ENCODE measurements around the gene DCTPP1. TPM values are rescaled to one million over a fixed set of nuclear protein-coding genes. Genes with fewer than 3 reads are reported as not detected.

The DCTPP1 gene
- total and polyA plus RNA-seq, 2 experiments from 2014 or later: 43.0 to 85.2 TPM

DNA sequence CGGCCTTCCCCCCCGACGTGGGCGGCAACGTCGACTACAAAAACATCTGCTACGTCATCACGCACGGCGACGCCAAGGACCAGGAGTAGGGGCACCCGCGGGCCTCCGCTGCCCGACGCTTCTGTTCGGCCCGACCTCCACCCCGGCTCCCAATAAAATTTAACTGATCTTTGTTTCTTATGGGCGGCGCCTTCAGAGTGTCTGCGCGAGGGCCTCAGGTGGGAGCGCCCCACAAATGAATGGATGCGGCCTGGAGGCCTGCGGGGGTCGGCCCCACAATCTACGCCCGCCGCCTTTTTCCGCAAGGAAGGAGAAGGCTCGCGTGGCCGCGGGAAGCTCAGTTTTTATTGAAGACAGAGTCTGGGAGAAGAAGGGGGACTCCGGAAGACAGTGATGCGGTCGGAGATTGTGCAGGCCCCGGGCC is 52.0 kb downstream of the DCTPP1 start:
- H3K4me1 ChIP-seq (ENCODE audit: low read depth): peaks cover 9% of the 10 kb centered on the region
- no peaks in the 10 kb centered on the region for H3K36me3 ChIP-seq
- peak; percentile 86 to 95 for DNase-seq (ENCODE audit: low read depth in 1 of 2, low spot score in 1 of 2)
- no peaks in the 10 kb centered on the region for H3K9me3 ChIP-seq (ENCODE audit: low read depth)
- no peaks in the 10 kb centered on the region for H3K27me3 ChIP-seq
- H3K27ac ChIP-seq: peak overlapping the region; percentile 98
- TF ChIP-seq, protein P1, sequence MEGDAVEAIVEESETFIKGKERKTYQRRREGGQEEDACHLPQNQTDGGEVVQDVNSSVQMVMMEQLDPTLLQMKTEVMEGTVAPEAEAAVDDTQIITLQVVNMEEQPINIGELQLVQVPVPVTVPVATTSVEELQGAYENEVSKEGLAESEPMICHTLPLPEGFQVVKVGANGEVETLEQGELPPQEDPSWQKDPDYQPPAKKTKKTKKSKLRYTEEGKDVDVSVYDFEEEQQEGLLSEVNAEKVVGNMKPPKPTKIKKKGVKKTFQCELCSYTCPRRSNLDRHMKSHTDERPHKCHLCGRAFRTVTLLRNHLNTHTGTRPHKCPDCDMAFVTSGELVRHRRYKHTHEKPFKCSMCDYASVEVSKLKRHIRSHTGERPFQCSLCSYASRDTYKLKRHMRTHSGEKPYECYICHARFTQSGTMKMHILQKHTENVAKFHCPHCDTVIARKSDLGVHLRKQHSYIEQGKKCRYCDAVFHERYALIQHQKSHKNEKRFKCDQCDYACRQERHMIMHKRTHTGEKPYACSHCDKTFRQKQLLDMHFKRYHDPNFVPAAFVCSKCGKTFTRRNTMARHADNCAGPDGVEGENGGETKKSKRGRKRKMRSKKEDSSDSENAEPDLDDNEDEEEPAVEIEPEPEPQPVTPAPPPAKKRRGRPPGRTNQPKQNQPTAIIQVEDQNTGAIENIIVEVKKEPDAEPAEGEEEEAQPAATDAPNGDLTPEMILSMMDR (IDR thresholded peaks at IDR 0.05; ENCODE audit: low read depth, low read length): no peak
- peak overlapping the region; percentile 60 for H3K4me3 ChIP-seq

DNA sequence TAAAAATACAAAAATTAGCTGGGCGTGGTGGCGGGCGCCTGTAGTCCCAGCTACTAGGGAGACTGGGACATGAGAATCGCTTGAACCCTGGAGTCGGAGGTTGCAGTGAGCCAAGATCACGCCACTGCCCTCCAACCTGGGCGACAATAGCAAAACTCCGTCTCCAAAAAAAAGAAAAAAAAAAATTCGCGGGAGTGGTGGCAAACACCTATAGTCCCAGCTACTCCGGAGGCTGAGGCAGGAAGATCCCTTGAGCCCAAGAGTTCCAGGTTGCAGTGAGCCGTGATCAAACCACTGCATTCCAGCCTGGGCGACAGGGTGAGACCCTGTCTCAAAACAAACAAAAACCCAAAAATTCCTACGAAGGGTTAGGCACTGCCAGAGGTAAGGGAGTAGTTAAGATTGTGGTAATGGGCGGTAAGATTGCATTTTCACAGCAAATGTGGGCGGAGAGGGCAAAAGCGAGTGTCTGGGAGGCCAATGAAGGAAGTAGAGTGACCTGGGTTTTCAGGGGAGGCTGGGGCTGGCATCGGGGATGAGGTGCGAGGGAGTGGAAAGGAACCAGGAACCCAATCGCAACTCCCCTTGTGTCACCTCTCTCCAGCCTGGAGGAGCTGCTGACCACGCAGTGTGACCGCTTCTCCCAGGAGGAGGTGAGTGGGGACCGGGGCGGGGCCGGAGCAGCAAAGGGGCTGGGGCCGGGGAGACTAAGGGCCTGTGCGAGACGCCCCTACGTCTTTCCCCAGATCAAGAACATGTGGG is 52.6 kb downstream of the DCTPP1 start:
- Histone ChIP-seq H3K36me3 (no peaks in the 10 kb centered on the region), H3K9me3 (ENCODE audit: low read depth) (no peaks in the 10 kb centered on the region), H3K4me1 (ENCODE audit: low read depth) (peaks cover 15% of the 10 kb centered on the region), H3K27me3 (no peaks in the 10 kb centered on the region), H3K4me3 (no peak overlapping the region), H3K27ac (peak overlapping the region; percentile 98)
- no peak for DNase-seq (ENCODE audit: low read depth in 1 of 2, low spot score in 1 of 2)
- TF ChIP-seq, protein P1 (IDR thresholded peaks at IDR 0.05; ENCODE audit: low read depth, low read length): no peak

DNA sequence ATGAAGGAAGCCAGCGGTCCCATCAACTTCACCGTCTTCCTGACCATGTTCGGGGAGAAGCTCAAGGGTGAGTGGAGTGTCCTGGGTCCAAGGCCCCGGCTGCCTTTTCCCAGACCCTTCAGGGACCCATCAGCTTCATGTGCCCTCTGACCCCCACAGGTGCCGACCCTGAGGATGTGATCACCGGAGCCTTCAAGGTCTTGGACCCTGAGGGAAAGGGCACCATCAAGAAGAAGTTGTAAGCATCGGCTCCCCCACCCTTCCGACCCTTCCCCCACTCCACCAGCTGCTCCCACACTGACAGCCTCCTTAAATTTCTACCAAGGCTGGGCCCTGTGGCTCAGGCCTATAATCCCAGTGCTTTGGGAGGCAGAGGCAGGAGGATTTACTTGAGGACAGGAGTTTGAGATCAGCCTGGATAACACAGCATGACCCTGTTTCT is 53.3 kb downstream of the DCTPP1 start:
- no peak for DNase-seq (ENCODE audit: low read depth in 1 of 2, low spot score in 1 of 2)
- H3K27ac ChIP-seq: peak overlapping the region; percentile 98
- no peaks in the 10 kb centered on the region for H3K27me3 ChIP-seq
- no peak overlapping the region for H3K4me3 ChIP-seq
- peaks cover 23% of the 10 kb centered on the region for H3K4me1 ChIP-seq (ENCODE audit: low read depth)
- TF ChIP-seq, protein P1 (IDR thresholded peaks at IDR 0.05; ENCODE audit: low read depth, low read length): no peak
- H3K36me3 ChIP-seq: no peaks in the 10 kb centered on the region
- H3K9me3 ChIP-seq (ENCODE audit: low read depth): no peaks in the 10 kb centered on the region

DNA sequence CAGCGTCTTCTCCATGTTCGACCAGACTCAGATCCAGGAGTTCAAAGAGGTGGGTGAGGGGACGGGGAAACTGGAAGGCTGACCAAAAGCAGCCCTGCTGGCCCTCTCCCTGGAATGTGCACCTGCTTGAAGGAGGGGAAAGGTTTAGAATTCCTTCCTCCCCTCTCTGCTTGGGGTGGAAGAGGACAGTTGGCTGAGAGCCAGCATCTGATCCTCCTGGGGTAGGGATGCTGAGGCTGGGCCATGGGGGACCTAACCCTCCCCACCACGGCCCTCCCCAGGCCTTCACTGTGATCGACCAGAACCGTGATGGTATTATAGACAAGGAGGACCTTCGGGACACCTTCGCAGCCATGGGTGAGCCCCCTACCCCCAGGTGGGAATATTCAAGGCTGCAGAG is 54.0 kb downstream of the DCTPP1 start:
- Histone ChIP-seq H3K27ac (no peak overlapping the region), H3K9me3 (ENCODE audit: low read depth) (no peaks in the 10 kb centered on the region), H3K36me3 (no peaks in the 10 kb centered on the region), H3K27me3 (no peaks in the 10 kb centered on the region), H3K4me1 (ENCODE audit: low read depth) (peaks cover 25% of the 10 kb centered on the region), H3K4me3 (no peak overlapping the region)
- TF ChIP-seq, protein P1 (IDR thresholded peaks at IDR 0.05; ENCODE audit: low read depth, low read length): no peak
- no peak for DNase-seq (ENCODE audit: low read depth in 1 of 2, low spot score in 1 of 2)

DNA sequence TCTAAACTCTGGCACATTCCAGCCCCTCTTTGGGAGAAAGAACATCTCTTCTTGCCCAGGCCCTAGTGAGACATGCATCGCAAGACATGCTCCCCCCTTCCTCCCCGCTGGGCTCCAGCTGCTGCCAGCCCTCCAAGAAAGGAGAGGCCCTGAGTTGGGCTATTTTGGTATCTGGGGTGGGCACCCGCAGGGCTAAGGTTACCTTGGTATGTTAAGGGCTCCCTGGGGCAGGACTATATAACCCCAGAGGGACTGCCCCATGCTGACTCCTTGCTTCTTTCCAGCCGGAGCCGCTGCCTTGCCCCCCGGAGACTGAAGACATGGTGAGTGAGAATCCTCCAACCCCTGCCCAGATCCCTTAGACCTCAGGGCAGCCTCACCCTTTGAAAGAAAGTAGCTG is 55.3 kb downstream of the DCTPP1 start, which contains the start of gene MYL11:
Gene MYL11 (plus strand): TSS at position 265 of the 400 bp plus-strand sequence. CDS start 56 bp downstream, at position 321.
- Histone ChIP-seq H3K36me3 (no peaks in the 10 kb centered on the region), H3K4me1 (ENCODE audit: low read depth) (peaks cover 25% of the 10 kb centered on the region), H3K27me3 (no peaks in the 10 kb centered on the region), H3K9me3 (ENCODE audit: low read depth) (no peaks in the 10 kb centered on the region), H3K4me3 (no peak within 1 kb of the TSS), H3K27ac (no peak within 1 kb of the TSS)
- DNase-seq (ENCODE audit: low read depth in 1 of 2, low spot score in 1 of 2): no peak
- TF ChIP-seq, protein P1 (IDR thresholded peaks at IDR 0.05; ENCODE audit: low read depth, low read length): no peak

Other genes with a start within 250 kb of the DCTPP1 start
- gene CORO1A, start 246.4 kb downstream of the DCTPP1 start, total RNA-seq: 0.92 and 3.2 TPM in 2 replicates
- gene CORO1A, start 246.4 kb downstream of the DCTPP1 start, polyA plus RNA-seq: 2.0 and 3.4 TPM in 2 replicates
- gene BOLA2B, start 236.4 kb downstream of the DCTPP1 start, total RNA-seq: 254 and 290 TPM in 2 replicates
- 89.4 and 146 TPM in 2 replicates for gene BOLA2B, start 236.4 kb downstream of the DCTPP1 start, polyA plus RNA-seq
- gene SLX1A, start 236.2 kb downstream of the DCTPP1 start, total RNA-seq: 61.6 and 76.1 TPM in 2 replicates
- gene SLX1A, start 236.2 kb downstream of the DCTPP1 start, polyA plus RNA-seq: 67.3 and 85.1 TPM in 2 replicates
- 3.7 and 4.2 TPM in 2 replicates for gene SULT1A3, start 230.8 kb downstream of the DCTPP1 start, total RNA-seq
- gene SULT1A3, start 230.8 kb downstream of the DCTPP1 start, polyA plus RNA-seq: 7.7 and 17.1 TPM in 2 replicates
- 0.07 and 3.2 TPM in 2 replicates for gene NPIPB13, start 181.6 kb downstream of the DCTPP1 start, total RNA-seq
- gene NPIPB13, start 181.6 kb downstream of the DCTPP1 start, polyA plus RNA-seq: 4.1 and 5.3 TPM in 2 replicates
- 56.7 and 63.1 TPM in 2 replicates for gene CD2BP2, start 74.7 kb downstream of the DCTPP1 start, total RNA-seq
- gene CD2BP2, start 74.7 kb downstream of the DCTPP1 start, polyA plus RNA-seq: 47.2 TPM in 2 replicates
- gene TBC1D10B, start 59.5 kb downstream of the DCTPP1 start, total RNA-seq: 50.7 and 58.4 TPM in 2 replicates
- gene TBC1D10B, start 59.5 kb downstream of the DCTPP1 start, polyA plus RNA-seq: 39.9 and 51.3 TPM in 2 replicates
- gene MYL11, start 55.2 kb downstream of the DCTPP1 start, total RNA-seq: 1.5 TPM in 1 of 2 replicates, not detected in the other
- 0.69 and 5.5 TPM in 2 replicates for gene MYL11, start 55.2 kb downstream of the DCTPP1 start, polyA plus RNA-seq
- gene SEPTIN1, start 47.5 kb downstream of the DCTPP1 start, total RNA-seq: 0.92 and 0.95 TPM in 2 replicates
- 8.7 and 11.9 TPM in 2 replicates for gene SEPTIN1, start 47.5 kb downstream of the DCTPP1 start, polyA plus RNA-seq
- 29.5 and 32.3 TPM in 2 replicates for gene ZNF48, start 34.6 kb downstream of the DCTPP1 start, total RNA-seq
- gene ZNF48, start 34.6 kb downstream of the DCTPP1 start, polyA plus RNA-seq: 12.5 and 20.8 TPM in 2 replicates
- 29.1 and 31.5 TPM in 2 replicates for gene ZNF771, start 22.4 kb downstream of the DCTPP1 start, total RNA-seq
- gene ZNF771, start 22.4 kb downstream of the DCTPP1 start, polyA plus RNA-seq: 26.5 and 36.1 TPM in 2 replicates
- 14.0 and 19.6 TPM in 2 replicates for gene SEPHS2, start 15.8 kb upstream of the DCTPP1 start, total RNA-seq
- 51.9 and 55.3 TPM in 2 replicates for gene SEPHS2, start 15.8 kb upstream of the DCTPP1 start, polyA plus RNA-seq
- not detected in 2 replicates for gene ITGAL, start 42.7 kb upstream of the DCTPP1 start, total RNA-seq
- 0.46 TPM in 1 of 2 replicates, not detected in the other for gene ITGAL, start 42.7 kb upstream of the DCTPP1 start, polyA plus RNA-seq
- gene ZNF768, start 96.5 kb upstream of the DCTPP1 start, total RNA-seq: 73.1 and 79.1 TPM in 2 replicates
- gene ZNF768, start 96.5 kb upstream of the DCTPP1 start, polyA plus RNA-seq: 19.4 and 31.0 TPM in 2 replicates
- gene ZNF747, start 104.8 kb upstream of the DCTPP1 start, total RNA-seq: 16.2 and 17.7 TPM in 2 replicates
- 12.7 and 17.5 TPM in 2 replicates for gene ZNF747, start 104.8 kb upstream of the DCTPP1 start, polyA plus RNA-seq
- gene ZNF764, start 128.3 kb upstream of the DCTPP1 start, total RNA-seq: 25.3 and 34.7 TPM in 2 replicates
- gene ZNF764, start 128.3 kb upstream of the DCTPP1 start, polyA plus RNA-seq: 12.0 and 17.9 TPM in 2 replicates
- gene ZNF688, start 141.7 kb upstream of the DCTPP1 start, total RNA-seq: 18.3 and 22.0 TPM in 2 replicates
- gene ZNF688, start 141.7 kb upstream of the DCTPP1 start, polyA plus RNA-seq: 12.4 and 25.0 TPM in 2 replicates
- 19.3 and 25.5 TPM in 2 replicates for gene ZNF785, start 155.7 kb upstream of the DCTPP1 start, total RNA-seq
- gene ZNF785, start 155.7 kb upstream of the DCTPP1 start, polyA plus RNA-seq: 12.0 and 12.9 TPM in 2 replicates
- 19.4 and 19.5 TPM in 2 replicates for gene ZNF689, start 180.4 kb upstream of the DCTPP1 start, total RNA-seq
- gene ZNF689, start 180.4 kb upstream of the DCTPP1 start, polyA plus RNA-seq: 11.3 and 17.9 TPM in 2 replicates
- 30.8 and 33.7 TPM in 2 replicates for gene PRR14, start 220.9 kb upstream of the DCTPP1 start, total RNA-seq
- gene PRR14, start 220.9 kb upstream of the DCTPP1 start, polyA plus RNA-seq: 25.0 and 28.5 TPM in 2 replicates
- gene FBRS, start 228.4 kb upstream of the DCTPP1 start, total RNA-seq: 47.0 and 55.4 TPM in 2 replicates
- 21.2 and 25.8 TPM in 2 replicates for gene FBRS, start 228.4 kb upstream of the DCTPP1 start, polyA plus RNA-seq

Measured in cardiac muscle cell (in vitro differentiated cells and primary cell).